Cardiac fibroblast (primary cell): ENCODE measurements around the gene GPS2.

Experiments
- DNase-seq, 2 donors: peaks; one replicate each; pipeline versions ENCODE4 v3.0.0 to v3.0.0-alpha.2; 2010; ENCODE audit warnings: low read depth in 2 of 2
- H3K4me3 ChIP-seq, 2 donors: replicated peaks in 1 of 2; 1 replicate in 1 of 2; 2 replicates in 1 of 2; pipeline ENCODE4 v1.5.1; 2011; ENCODE audit warnings: low read depth in 2 of 2, low read length in 2 of 2, mild to moderate bottlenecking in 2 of 2, moderate library complexity in 1 of 2
- CTCF ChIP-seq: IDR thresholded peaks from one replicate; pipeline ENCODE4 v1.5.1; 2011; ENCODE audit warnings: low read depth, mild to moderate bottlenecking, low read length, inconsistent platforms

Gene GPS2

DNA sequence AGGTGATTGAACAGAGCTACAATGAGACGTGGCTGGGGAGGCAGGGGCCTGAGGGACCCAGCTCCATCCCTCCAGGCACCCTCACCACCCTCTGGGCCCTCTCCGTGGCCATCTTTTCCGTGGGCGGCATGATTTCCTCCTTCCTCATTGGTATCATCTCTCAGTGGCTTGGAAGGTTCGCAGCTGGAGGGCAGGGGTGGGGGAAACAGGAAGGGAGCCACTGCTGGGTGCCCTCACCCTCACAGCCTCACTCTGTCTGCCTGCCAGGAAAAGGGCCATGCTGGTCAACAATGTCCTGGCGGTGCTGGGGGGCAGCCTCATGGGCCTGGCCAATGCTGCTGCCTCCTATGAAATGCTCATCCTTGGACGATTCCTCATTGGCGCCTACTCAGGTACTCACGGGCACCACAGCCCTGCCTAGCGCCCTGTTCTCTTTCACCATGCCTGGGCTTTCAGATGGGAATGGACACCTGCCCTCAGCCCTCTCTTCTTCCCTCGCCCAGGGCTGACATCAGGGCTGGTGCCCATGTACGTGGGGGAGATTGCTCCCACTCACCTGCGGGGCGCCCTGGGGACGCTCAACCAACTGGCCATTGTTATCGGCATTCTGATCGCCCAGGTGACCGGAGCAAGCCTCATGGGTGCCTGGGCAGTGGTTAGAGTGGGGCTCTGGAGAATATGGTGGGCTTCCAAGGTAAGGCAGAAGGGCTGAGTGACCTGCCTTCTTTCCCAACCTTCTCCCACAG lies 31.5 kb downstream of the GPS2 start:
- no peak overlapping the region for H3K4me3 ChIP-seq
- TF ChIP-seq CTCF = no peak
- no peak for DNase-seq

- TF ChIP-seq CTCF = peak; percentile 5
- no peak overlapping the region for H3K4me3 ChIP-seq
- DNase-seq = no peak
These were observed 32.3 kb downstream of the GPS2 start for GRCh38 chr17:7282752-7283321.

DNA sequence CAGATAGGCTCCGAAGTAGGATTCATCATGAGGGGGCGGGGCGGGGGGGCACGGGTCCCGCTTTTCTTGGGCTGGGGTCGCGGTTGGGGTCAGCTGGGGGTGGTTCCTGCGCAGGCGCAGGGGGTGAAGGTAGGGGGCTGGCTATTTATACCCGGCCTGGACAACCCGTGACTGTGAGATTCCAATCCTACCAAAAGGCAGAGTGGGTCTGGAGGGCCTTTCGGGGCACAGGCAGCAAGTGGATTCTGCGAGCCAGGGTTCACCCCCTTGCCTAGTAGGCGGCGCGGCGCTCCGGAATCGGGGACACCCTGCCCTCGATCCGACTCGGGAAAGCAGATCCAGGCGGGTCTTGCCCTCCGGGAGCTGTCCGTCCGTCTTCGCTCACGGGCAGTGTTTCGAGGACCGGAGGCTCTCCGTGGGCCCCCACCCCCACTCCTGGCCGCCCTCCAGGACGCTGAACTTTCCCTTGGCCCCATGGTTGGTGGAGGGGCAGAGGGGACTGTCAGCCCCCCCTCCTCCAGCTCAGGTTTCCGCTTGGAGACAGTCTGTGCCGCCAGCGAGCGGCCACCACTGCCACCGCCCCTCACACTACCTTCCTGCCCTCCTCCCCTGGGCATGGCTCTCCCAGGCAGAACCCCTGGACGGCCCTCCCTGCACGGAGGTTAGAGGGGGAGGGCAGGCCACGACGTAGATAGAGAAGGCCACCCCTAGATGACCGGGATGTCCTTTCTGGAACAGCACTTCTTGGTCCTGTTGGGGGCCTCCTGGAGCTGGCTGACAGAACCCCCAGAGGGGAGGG lies 33.0 kb downstream of the GPS2 start:
- DNase-seq = no peak
- peak overlapping the region; percentile 48 to 52 for H3K4me3 ChIP-seq
- TF ChIP-seq CTCF = no peak

DNA sequence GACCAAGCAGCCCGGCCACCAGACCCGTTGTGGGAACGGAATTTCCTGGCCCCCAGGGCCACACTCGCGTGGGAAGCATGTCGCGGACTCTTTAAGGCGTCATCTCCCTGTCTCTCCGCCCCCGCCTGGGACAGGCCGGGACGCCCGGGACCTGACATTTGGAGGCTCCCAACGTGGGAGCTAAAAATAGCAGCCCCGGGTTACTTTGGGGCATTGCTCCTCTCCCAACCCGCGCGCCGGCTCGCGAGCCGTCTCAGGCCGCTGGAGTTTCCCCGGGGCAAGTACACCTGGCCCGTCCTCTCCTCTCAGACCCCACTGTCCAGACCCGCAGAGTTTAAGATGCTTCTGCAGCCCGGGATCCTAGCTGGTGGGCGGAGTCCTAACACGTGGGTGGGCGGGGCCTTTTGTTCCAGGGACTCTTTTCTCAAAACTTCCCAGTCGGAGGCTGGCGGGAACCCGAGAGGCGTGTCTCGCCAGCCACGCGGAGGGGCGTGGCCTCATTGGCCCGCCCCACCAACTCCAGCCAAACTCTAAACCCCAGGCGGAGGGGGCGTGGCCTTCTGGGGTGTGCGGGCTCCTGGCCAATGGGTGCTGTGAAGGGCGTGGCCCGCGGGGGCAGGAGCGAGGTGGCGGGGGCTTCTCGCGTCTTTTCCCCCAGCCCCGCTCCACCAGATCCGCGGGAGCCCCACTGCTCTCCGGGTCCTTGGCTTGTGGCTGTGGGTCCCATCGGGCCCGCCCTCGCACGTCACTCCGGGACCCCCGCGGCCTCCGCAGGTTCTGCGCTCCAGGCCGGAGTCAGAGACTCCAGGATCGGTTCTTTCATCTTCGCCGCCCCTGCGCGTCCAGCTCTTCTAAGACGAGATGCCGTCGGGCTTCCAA lies 33.8 kb downstream of the GPS2 start, which contains the start of gene SLC2A4:
Gene SLC2A4, plus strand, starts transcription at position 645 of the 879 bp plus-strand sequence. Its CDS starts 217 bp downstream, at position 862.
- peak within 1 kb of the TSS; percentile 48 to 52 for H3K4me3 ChIP-seq
- no peak for TF ChIP-seq CTCF

DNA sequence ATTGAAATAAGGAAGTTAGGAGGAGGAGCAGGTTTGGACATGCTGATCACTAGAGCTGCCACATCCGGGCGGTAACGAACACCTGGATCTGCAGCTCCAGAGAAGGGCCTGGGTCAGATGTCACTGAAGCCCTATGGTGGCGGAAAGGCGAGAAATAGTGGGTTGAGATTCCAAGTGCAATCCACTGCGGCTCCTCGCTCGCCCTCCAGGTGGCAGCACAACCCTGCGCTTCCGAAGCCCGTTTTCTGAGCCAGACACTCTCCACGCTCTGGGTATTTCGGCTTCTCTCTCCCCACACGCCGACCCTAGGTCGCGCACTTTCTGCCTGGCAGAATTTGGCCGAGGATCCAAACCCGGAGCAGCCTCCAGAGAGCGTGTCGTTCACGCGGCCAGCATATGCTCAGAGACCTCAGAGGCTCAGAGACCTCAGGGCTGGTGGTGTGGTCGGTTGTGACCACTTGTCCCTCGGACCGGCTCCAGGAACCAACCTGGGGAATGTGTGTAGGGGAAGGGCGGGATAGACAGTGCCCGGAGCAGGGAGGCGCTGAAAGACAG lies 34.6 kb downstream of the GPS2 start:
- H3K4me3 ChIP-seq = peak overlapping the region; percentile 36 to 52
- TF ChIP-seq CTCF = peak; percentile 99
- peak; percentile 85 to 86 for DNase-seq

More for the DNA sequence above, 33.8 kb downstream of the GPS2 start, which contains the start of gene SLC2A4:
- DNase-seq = peak; percentile 95 to 96

GRCh38 chr17:7279448-7279847 lies 35.7 kb downstream of the GPS2 start:
- TF ChIP-seq CTCF = no peak
- H3K4me3 ChIP-seq = no peak overlapping the region
- no peak for DNase-seq
